ENCODE results near the gene LILRA5. TPM values are rescaled to one million over a fixed set of nuclear protein-coding genes. Genes with fewer than 3 reads are reported as not detected.

LILRA5 gene
- total RNA-seq, 1 donor from 2014 or later, result not detected

- no peak for DNase-seq (ENCODE audit: low read depth)
- H3K4me3 ChIP-seq (ENCODE audit: low read depth, low read length), result no peak overlapping the region
- TF ChIP-seq CTCF (conservative IDR thresholded peaks at IDR 0.05; ENCODE audit: low read depth, low read length), result no peak
Measured at GRCh38 chr19:54312011-54312410, 955 bp downstream of the LILRA5 start.

GRCh38 chr19:54311486-54311885, 1.5 kb downstream of the LILRA5 start:
- TF ChIP-seq CTCF (conservative IDR thresholded peaks at IDR 0.05; ENCODE audit: low read depth, low read length), result no peak
- no peak overlapping the region for H3K4me3 ChIP-seq (ENCODE audit: low read depth, low read length)
- no peak for DNase-seq (ENCODE audit: low read depth)

- DNase-seq (ENCODE audit: low read depth), result no peak
- H3K4me3 ChIP-seq (ENCODE audit: low read depth, low read length), result no peak overlapping the region
- no peak for TF ChIP-seq CTCF (conservative IDR thresholded peaks at IDR 0.05; ENCODE audit: low read depth, low read length)
Measured at GRCh38 chr19:54310543-54310942, 2.4 kb downstream of the LILRA5 start.

- no peak for TF ChIP-seq CTCF (conservative IDR thresholded peaks at IDR 0.05; ENCODE audit: low read depth, low read length)
- H3K4me3 ChIP-seq (ENCODE audit: low read depth, low read length), result no peak overlapping the region
- no peak for DNase-seq (ENCODE audit: low read depth)
Measured at GRCh38 chr19:54309811-54310210, 3.2 kb downstream of the LILRA5 start.

GRCh38 chr19:54307389-54308020, 5.5 kb downstream of the LILRA5 start:
- no peak for TF ChIP-seq CTCF (conservative IDR thresholded peaks at IDR 0.05; ENCODE audit: low read depth, low read length)
- H3K4me3 ChIP-seq (ENCODE audit: low read depth, low read length), result no peak overlapping the region
- no peak for DNase-seq (ENCODE audit: low read depth)

- DNase-seq (ENCODE audit: low read depth), result no peak
- no peak overlapping the region for H3K4me3 ChIP-seq (ENCODE audit: low read depth, low read length)
- TF ChIP-seq CTCF (conservative IDR thresholded peaks at IDR 0.05; ENCODE audit: low read depth, low read length), result no peak
Measured at GRCh38 chr19:54305141-54305540, 7.8 kb downstream of the LILRA5 start.

GRCh38 chr19:54302257-54302656, 10.7 kb downstream of the LILRA5 start:
- no peak for TF ChIP-seq CTCF (conservative IDR thresholded peaks at IDR 0.05; ENCODE audit: low read depth, low read length)
- no peak for DNase-seq (ENCODE audit: low read depth)
- no peak overlapping the region for H3K4me3 ChIP-seq (ENCODE audit: low read depth, low read length)
